Lower leg skin (tissue), 4 donors: ENCODE results near the gene GRIK2. TPM values are rescaled to one million over a fixed set of nuclear protein-coding genes. Genes with fewer than 3 reads are reported as not detected.

ENCODE experiments used
- DNase-seq, 2 donors: peaks; one replicate each; pipeline ENCODE4 v3.0.0-alpha.2; 2019; ENCODE audit warnings: low spot score in 2 of 2
- H3K4me3 ChIP-seq: fragments of 200-600 bp; sonication (generic); 2 replicates; pipeline ENCODE4 v1.5.1; 2017; ENCODE audit warnings: mild to moderate bottlenecking, low read depth; ENCODE audit not compliant: poor library complexity, severe bottlenecking
- POLR2A ChIP-seq, 2 donors: fragments of 450-650 bp; IDR thresholded peaks; one replicate each; pipeline ENCODE4 v1.6.1; 2016 to 2017; ENCODE audit warnings: antibody characterized with exemption in 2 of 2, mild to moderate bottlenecking in 1 of 2, moderate library complexity in 1 of 2
- WGBS, 2 donors: methylation state at CpG; one replicate each; pipeline ENCODE4 v1.1.5; 2018; 5-methylcytosine and 5-hydroxymethylcytosine counted together
- intact Hi-C: fragments of 100-400 bp; cut with DNase I; formaldehyde crosslinking; loops from one replicate; pipeline ENCODE4 v1.15.0; 2023; ENCODE audit warnings: low total_unique reads
- total RNA-seq, 4 donors: library from RNA; depleted of rRNA; stranded (reverse); fragments of >200 nt; gene quantifications; one replicate each; pipeline ENCODE4 v1.1.0, GENCODE V29; 2016
- TF ChIP-seq, protein P1 (sequence below), 3 donors: fragments of 450-650 bp; IDR thresholded peaks; one replicate each; pipeline ENCODE4 v1.5.1; 2016; ENCODE audit warnings: antibody characterized with exemption in 3 of 3, mild to moderate bottlenecking in 3 of 3, moderate library complexity in 2 of 3

Gene GRIK2
- total RNA-seq, 4 donors from 2014 or later: 0.04 to 2.0 (median 0.60) TPM

DNA sequence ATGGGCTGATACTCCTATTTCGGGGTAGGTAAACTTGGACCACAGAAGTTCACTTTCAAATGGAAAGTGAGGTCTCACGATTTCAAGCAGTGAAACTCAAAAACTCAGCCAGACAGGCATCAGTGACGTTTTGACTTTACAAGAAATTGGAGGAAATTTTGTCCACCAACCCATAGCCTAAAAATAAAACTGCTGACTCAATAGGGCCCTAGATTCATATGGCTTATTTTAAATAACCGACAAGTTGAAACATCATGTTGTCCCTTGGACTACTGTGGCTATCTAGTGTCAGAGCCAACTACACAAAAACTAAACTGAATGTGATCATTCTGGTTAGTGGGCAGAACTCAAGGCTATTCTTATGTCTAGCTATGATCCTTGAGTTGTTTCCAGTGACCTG lies 486.3 kb downstream of the GRIK2 start:
- intact Hi-C loops: no loop called here
- H3K4me3 ChIP-seq: no peak overlapping the region
- WGBS, 2 donors: 75 to 76% methylated on average over 4 of the region's 4 CpGs
- TF ChIP-seq, protein P1, sequence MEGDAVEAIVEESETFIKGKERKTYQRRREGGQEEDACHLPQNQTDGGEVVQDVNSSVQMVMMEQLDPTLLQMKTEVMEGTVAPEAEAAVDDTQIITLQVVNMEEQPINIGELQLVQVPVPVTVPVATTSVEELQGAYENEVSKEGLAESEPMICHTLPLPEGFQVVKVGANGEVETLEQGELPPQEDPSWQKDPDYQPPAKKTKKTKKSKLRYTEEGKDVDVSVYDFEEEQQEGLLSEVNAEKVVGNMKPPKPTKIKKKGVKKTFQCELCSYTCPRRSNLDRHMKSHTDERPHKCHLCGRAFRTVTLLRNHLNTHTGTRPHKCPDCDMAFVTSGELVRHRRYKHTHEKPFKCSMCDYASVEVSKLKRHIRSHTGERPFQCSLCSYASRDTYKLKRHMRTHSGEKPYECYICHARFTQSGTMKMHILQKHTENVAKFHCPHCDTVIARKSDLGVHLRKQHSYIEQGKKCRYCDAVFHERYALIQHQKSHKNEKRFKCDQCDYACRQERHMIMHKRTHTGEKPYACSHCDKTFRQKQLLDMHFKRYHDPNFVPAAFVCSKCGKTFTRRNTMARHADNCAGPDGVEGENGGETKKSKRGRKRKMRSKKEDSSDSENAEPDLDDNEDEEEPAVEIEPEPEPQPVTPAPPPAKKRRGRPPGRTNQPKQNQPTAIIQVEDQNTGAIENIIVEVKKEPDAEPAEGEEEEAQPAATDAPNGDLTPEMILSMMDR (IDR thresholded peaks at IDR 0.05): no peak
- no peak for TF ChIP-seq POLR2A (IDR thresholded peaks at IDR 0.05)
- DNase-seq: no peak

DNA sequence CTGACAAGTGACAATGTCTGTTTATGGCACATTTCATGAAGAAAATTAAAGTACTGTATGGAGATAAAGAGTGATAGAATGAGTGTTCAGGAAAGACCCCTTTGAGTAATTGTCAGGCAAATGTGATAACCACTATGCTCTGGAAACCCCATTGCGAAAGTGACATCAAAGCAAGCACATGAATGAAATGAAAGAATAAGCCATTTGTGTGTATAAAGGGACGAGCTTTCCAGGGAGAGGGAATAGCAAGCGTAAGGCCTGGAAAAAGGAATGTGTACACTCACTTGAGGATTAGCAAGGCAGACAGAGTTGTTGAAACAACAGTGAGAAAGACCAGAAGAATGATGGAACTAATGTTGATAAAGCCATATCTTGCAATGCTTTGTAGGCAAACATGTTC lies 490.0 kb downstream of the GRIK2 start:
- no peak for DNase-seq
- no peak for TF ChIP-seq POLR2A (IDR thresholded peaks at IDR 0.05)
- TF ChIP-seq, protein P1 (IDR thresholded peaks at IDR 0.05): no peak
- WGBS, 2 donors: 92 to 93% methylated on average over 3 of the region's 3 CpGs
- intact Hi-C loops: no loop called here
- no peak overlapping the region for H3K4me3 ChIP-seq

DNA sequence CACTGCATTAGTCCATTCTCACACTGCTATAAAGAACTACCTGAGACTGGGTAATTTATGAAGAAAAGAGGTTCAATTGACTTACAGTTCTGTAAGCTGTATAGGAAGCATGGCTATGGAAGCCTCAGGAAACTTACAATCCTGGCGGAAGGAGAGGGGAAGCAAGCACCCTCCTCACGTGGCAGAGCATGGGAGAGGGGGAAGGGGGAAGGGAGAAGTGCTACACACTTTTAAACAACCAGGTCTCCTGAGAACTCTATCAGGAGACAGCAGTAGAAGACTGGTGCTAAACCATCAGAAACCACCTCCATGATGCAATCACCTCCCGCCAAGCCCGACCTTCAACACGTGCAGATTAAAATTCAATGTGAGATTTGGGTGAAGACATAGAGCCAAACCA lies 494.0 kb downstream of the GRIK2 start:
- DNase-seq: no peak
- intact Hi-C loops: no loop called here
- no peak overlapping the region for H3K4me3 ChIP-seq
- TF ChIP-seq POLR2A (IDR thresholded peaks at IDR 0.05): no peak
- TF ChIP-seq, protein P1 (IDR thresholded peaks at IDR 0.05): no peak
- WGBS, 2 donors: 49 to 56% methylated on average over 5 of the region's 5 CpGs

DNA sequence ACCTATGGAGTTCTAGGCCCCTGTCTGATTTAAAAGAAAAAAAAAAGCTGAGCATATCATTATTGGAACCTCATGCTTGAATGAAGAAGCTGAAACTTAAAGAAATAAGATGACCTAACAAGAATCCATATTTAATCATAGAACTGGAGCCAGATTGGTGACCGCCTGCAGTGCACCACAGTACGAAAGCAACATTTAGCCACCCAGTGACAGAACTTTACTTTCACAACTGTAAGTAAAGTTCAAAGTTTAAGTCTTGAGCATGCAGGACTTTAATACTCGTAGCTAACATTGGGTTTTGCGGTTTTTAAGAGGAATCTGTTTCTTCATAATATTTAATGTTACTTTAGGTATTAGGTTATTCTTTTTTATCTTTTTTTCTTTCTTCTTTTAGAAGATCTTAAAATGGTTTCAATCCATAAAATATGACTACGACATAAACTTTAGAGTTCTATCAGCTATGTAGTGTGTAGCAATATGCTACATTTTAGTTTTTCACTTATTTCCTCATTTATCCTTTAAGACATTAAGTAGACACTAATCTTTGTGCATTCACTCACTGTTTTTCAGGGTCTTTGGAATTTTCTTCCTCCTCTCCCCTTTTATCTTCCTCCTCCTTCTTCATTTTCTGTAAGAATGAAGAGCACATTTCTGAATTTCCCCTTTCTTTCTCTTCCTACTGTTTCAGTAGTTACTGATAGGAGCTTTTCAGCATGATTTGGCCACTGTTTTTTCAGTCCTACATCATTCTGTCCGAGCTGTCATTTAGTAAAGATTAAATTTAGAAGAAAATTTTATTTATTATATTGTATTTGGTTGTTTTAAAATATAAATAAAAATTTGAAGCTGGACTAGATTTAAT lies 514.1 kb downstream of the GRIK2 start:
- TF ChIP-seq POLR2A (IDR thresholded peaks at IDR 0.05): no peak
- TF ChIP-seq, protein P1 (IDR thresholded peaks at IDR 0.05): no peak

DNA sequence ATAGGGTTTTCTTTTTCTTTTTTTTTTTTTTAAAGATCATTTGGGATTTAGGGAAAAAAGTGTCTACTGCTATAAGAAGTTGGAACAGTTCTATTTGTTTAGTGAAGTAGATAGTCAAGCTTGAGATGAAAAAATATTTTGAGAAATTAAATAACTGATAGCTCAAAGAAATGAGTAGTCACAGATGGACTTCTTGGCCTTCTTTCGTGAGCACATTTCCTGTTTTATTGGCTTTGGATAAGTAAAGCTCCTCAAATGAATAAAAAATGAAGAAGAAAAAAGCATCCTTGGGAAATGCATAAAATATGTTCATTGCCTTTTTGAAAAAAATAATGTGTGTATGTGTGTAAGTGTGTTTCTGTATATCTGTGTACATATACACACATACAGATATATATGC lies 515.9 kb downstream of the GRIK2 start:
- WGBS, 2 donors: 67 to 70% methylated on average over 1 of the region's 1 CpG
- intact Hi-C loops: no loop called here

More for the DNA sequence above, 514.1 kb downstream of the GRIK2 start:
- WGBS, 2 donors: 91 to 96% methylated on average over 6 of the region's 6 CpGs
- H3K4me3 ChIP-seq: no peak overlapping the region
- no peak for DNase-seq
- intact Hi-C loops: no loop called here

More for the DNA sequence above, 515.9 kb downstream of the GRIK2 start:
- H3K4me3 ChIP-seq: no peak overlapping the region
- no peak for TF ChIP-seq POLR2A (IDR thresholded peaks at IDR 0.05)
- TF ChIP-seq, protein P1 (IDR thresholded peaks at IDR 0.05): no peak
- DNase-seq: no peak
